ENCODE results near the gene QKI. TPM values are rescaled to one million over a fixed set of nuclear protein-coding genes. Genes with fewer than 3 reads are reported as not detected.

The QKI gene
- total RNA-seq, 3 donors from 2014 or later (not counting 1 experiment from before 2014, with no cell fraction given): 148 to 174 (median 166) TPM

- intact Hi-C loops (cut with micrococcal nuclease): no loop called here
- H3K4me1 Mint-ChIP-seq: peaks cover 36 to 40% of the 10 kb centered on the region in 2 donors
- no peak for ATAC-seq
- H3K36me3 Mint-ChIP-seq: no peaks in the 10 kb centered on the region
- H3K27me3 ChIP-seq (ENCODE audit: control insufficient read depth, insufficient read depth, low read length): no peaks in the 10 kb centered on the region
- no peak for DNase-seq
- TF ChIP-seq CTCF (IDR thresholded peaks at IDR 0.05): no peak
- no peaks in the 10 kb centered on the region for H3K9me3 ChIP-seq (ENCODE audit: control insufficient read depth, insufficient read depth, low read length)
- H3K27ac ChIP-seq (ENCODE audit: low read length): no peak overlapping the region
- WGBS (ENCODE audit: insufficient coverage): 89% methylated on average over 7 of the region's 7 CpGs
- no peak overlapping the region for H3K4me3 ChIP-seq (ENCODE audit: low read length)
- H3K4me1 ChIP-seq (ENCODE audit: control insufficient read depth, insufficient read depth, low read length): peaks cover 13% of the 10 kb centered on the region
- H3K36me3 ChIP-seq (ENCODE audit: control insufficient read depth, insufficient read depth, low read length): no peaks in the 10 kb centered on the region
- H3K9me3 Mint-ChIP-seq: no peaks in the 10 kb centered on the region
- H3K27me3 Mint-ChIP-seq (ENCODE audit: low read depth in 2 of 2): no peaks in the 10 kb centered on the region
- no peak overlapping the region for H3K27ac Mint-ChIP-seq
- H3K4me3 Mint-ChIP-seq: no peak overlapping the region
Measured at GRCh38 chr6:163583558-163583957, 169.0 kb downstream of the QKI start.

DNA sequence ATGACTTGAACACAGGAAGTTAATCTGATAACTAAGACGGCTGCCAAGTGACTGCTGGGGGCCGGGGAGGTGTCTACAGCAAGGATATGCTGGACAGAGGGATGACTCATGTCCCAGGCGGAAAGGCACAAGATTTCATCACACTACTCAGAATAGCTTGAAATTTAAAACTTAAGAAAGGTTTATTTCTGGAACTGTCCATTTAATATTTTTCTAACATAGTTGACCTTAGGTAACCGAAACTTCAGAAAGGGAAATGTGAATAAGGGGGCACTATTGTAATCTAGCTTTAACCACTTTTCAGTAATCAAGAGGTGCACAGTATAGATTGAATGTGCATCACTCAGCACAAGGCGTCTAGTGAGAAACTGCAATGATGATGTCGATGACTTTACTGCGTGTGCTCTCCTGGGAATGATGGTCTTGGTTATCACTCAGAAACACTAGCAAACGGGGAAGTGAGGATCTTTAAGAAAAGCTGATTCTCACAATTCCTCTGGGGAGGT, 171.5 kb downstream of the QKI start:
- intact Hi-C loops (cut with micrococcal nuclease): no loop called here
- DNase-seq (no peak), ATAC-seq (no peak)
- no peak overlapping the region for H3K27ac Mint-ChIP-seq
- Histone ChIP-seq H3K36me3 (ENCODE audit: control insufficient read depth, insufficient read depth, low read length) (no peaks in the 10 kb centered on the region), H3K4me3 (ENCODE audit: low read length) (no peak overlapping the region), H3K27me3 (ENCODE audit: control insufficient read depth, insufficient read depth, low read length) (no peaks in the 10 kb centered on the region), H3K4me1 (ENCODE audit: control insufficient read depth, insufficient read depth, low read length) (peaks cover 9% of the 10 kb centered on the region), H3K9me3 (ENCODE audit: control insufficient read depth, insufficient read depth, low read length) (peaks cover 4% of the 10 kb centered on the region), H3K27ac (ENCODE audit: low read length) (no peak overlapping the region)
- no peaks in the 10 kb centered on the region for H3K36me3 Mint-ChIP-seq
- H3K4me3 Mint-ChIP-seq: no peak overlapping the region
- H3K9me3 Mint-ChIP-seq: no peaks in the 10 kb centered on the region
- H3K27me3 Mint-ChIP-seq (ENCODE audit: low read depth in 2 of 2): peaks cover 3 to 8% of the 10 kb centered on the region in 2 donors
- peaks cover 28 to 29% of the 10 kb centered on the region in 2 donors for H3K4me1 Mint-ChIP-seq
- no peak for TF ChIP-seq CTCF (IDR thresholded peaks at IDR 0.05)
- WGBS (ENCODE audit: insufficient coverage): 71% methylated on average over 6 of the region's 8 CpGs

DNA sequence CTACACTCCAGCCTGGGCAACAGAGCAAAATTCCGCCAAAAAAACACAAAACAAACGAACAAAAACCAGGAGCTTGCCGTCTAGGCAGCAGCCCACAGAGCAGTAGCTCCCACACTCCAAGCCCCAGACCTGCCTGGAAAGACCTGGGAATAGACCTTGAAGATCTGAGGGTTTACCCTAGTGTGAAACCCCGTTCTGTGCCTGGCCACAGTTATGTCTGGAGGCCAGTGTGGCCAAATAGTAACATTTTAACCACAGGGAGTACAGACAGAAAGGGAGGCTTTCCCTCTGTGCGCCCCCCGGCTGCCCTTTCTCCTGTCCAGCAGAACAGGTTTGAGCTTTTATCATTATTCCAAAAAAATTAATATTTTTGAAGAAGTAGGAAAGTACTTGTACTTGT, 172.4 kb downstream of the QKI start:
- H3K36me3 ChIP-seq (ENCODE audit: control insufficient read depth, insufficient read depth, low read length): no peaks in the 10 kb centered on the region
- TF ChIP-seq CTCF (IDR thresholded peaks at IDR 0.05): no peak
- ATAC-seq (no peak), DNase-seq (no peak)
- Mint-ChIP-seq H3K27me3 (ENCODE audit: low read depth in 2 of 2) (peaks cover 4 to 9% of the 10 kb centered on the region in 2 donors), H3K4me3 (no peak overlapping the region), H3K27ac (no peak overlapping the region), H3K9me3 (peaks cover 0 to under 1% of the 10 kb centered on the region in 2 donors), H3K36me3 (no peaks in the 10 kb centered on the region), H3K4me1 (peaks cover 26 to 29% of the 10 kb centered on the region in 2 donors)
- peaks cover 5% of the 10 kb centered on the region for H3K9me3 ChIP-seq (ENCODE audit: control insufficient read depth, insufficient read depth, low read length)
- H3K27me3 ChIP-seq (ENCODE audit: control insufficient read depth, insufficient read depth, low read length): no peaks in the 10 kb centered on the region
- no peak overlapping the region for H3K27ac ChIP-seq (ENCODE audit: low read length)
- intact Hi-C loops (cut with micrococcal nuclease): no loop called here
- 85% methylated on average over 6 of the region's 6 CpGs for WGBS (ENCODE audit: insufficient coverage)
- H3K4me1 ChIP-seq (ENCODE audit: control insufficient read depth, insufficient read depth, low read length): peaks cover 9% of the 10 kb centered on the region
- no peak overlapping the region for H3K4me3 ChIP-seq (ENCODE audit: low read length)

All from natural killer cell (primary cell).